Adipocyte (in vitro differentiated cells): ENCODE measurements around the gene PARP11.
A peak's percentile ranks its signal among the peaks of the same experiment; 100 is the strongest.

Experiments
- DNase-seq: peaks from one replicate; pipeline ENCODE4 v3.0.0-alpha.2; 2015; ENCODE audit warnings: low read depth
- H3K27me3 ChIP-seq: replicated peaks from 2 replicates; pipeline ENCODE4 v1.7.0; 2013; ENCODE audit warnings: mild to moderate bottlenecking, low read length, moderate library complexity; ENCODE audit not compliant: control insufficient read depth, insufficient read depth
- H3K36me3 ChIP-seq: 2 replicates; pipeline ENCODE4 v1.7.0; 2013; ENCODE audit warnings: low read length, mild to moderate bottlenecking, moderate library complexity; ENCODE audit not compliant: control insufficient read depth, insufficient read depth, severe bottlenecking
- H3K4me1 ChIP-seq: 2 replicates; pipeline ENCODE4 v1.7.0; 2013; ENCODE audit warnings: mild to moderate bottlenecking, low read length, moderate library complexity; ENCODE audit not compliant: control insufficient read depth, insufficient read depth
- H3K4me3 ChIP-seq: 2 replicates; pipeline ENCODE4 v1.7.0; 2013; ENCODE audit warnings: mild to moderate bottlenecking, low read length, moderate library complexity
- H3K9ac ChIP-seq: 2 replicates; pipeline ENCODE4 v1.7.0; 2013; ENCODE audit warnings: mild to moderate bottlenecking, low read length, moderate library complexity
- H3K9me3 ChIP-seq: 2 replicates; pipeline ENCODE4 v1.7.0; 2013; ENCODE audit warnings: mild to moderate bottlenecking, low read length, moderate library complexity; ENCODE audit not compliant: control insufficient read depth

PARP11 gene

GRCh38 chr12:3795066-3795465 is 78.1 kb downstream of the PARP11 start:
- Histone ChIP-seq H3K4me3 (no peak overlapping the region), H3K27me3 (no peaks in the 10 kb centered on the region), H3K36me3 (no peaks in the 10 kb centered on the region), H3K4me1 (no peaks in the 10 kb centered on the region), H3K9ac (no peak overlapping the region), H3K9me3 (no peaks in the 10 kb centered on the region)
- DNase-seq = no peak

GRCh38 chr12:3792623-3793288 is 80.4 kb downstream of the PARP11 start:
- Histone ChIP-seq H3K36me3 (no peaks in the 10 kb centered on the region), H3K9ac (no peak overlapping the region), H3K4me1 (no peaks in the 10 kb centered on the region), H3K27me3 (no peaks in the 10 kb centered on the region), H3K4me3 (no peak overlapping the region), H3K9me3 (peaks cover 7% of the 10 kb centered on the region)
- DNase-seq = no peak

GRCh38 chr12:3791256-3791874 is 81.8 kb downstream of the PARP11 start:
- Histone ChIP-seq H3K9me3 (peaks cover 7% of the 10 kb centered on the region), H3K9ac (no peak overlapping the region), H3K4me1 (no peaks in the 10 kb centered on the region), H3K36me3 (no peaks in the 10 kb centered on the region), H3K27me3 (no peaks in the 10 kb centered on the region), H3K4me3 (no peak overlapping the region)
- DNase-seq = no peak

GRCh38 chr12:3790642-3791041 is 82.6 kb downstream of the PARP11 start:
- no peak for DNase-seq
- peaks cover 7% of the 10 kb centered on the region for H3K9me3 ChIP-seq
- H3K4me3 ChIP-seq = no peak overlapping the region
- H3K9ac ChIP-seq = no peak overlapping the region
- no peaks in the 10 kb centered on the region for H3K27me3 ChIP-seq
- H3K4me1 ChIP-seq = no peaks in the 10 kb centered on the region
- H3K36me3 ChIP-seq = no peaks in the 10 kb centered on the region

- Histone ChIP-seq H3K9ac (no peak overlapping the region), H3K36me3 (no peaks in the 10 kb centered on the region), H3K27me3 (no peaks in the 10 kb centered on the region), H3K9me3 (peaks cover 7% of the 10 kb centered on the region), H3K4me1 (no peaks in the 10 kb centered on the region), H3K4me3 (no peak overlapping the region)
- no peak for DNase-seq
Observed at GRCh38 chr12:3789838-3790237, 83.4 kb downstream of the PARP11 start.

- Histone ChIP-seq H3K27me3 (no peaks in the 10 kb centered on the region), H3K9me3 (no peaks in the 10 kb centered on the region), H3K36me3 (no peaks in the 10 kb centered on the region), H3K4me3 (no peak overlapping the region), H3K4me1 (no peaks in the 10 kb centered on the region), H3K9ac (no peak overlapping the region)
- DNase-seq = peak; percentile 78
Observed at GRCh38 chr12:3777206-3777809, 95.9 kb downstream of the PARP11 start.

GRCh38 chr12:3775385-3776035 is 97.7 kb downstream of the PARP11 start:
- Histone ChIP-seq H3K4me1 (no peaks in the 10 kb centered on the region), H3K27me3 (no peaks in the 10 kb centered on the region), H3K9me3 (no peaks in the 10 kb centered on the region), H3K9ac (no peak overlapping the region), H3K36me3 (no peaks in the 10 kb centered on the region), H3K4me3 (no peak overlapping the region)
- no peak for DNase-seq

- H3K27me3 ChIP-seq = no peaks in the 10 kb centered on the region
- no peaks in the 10 kb centered on the region for H3K4me1 ChIP-seq
- no peaks in the 10 kb centered on the region for H3K9me3 ChIP-seq
- H3K9ac ChIP-seq = no peak overlapping the region
- no peak for DNase-seq
- H3K4me3 ChIP-seq = no peak overlapping the region
- H3K36me3 ChIP-seq = no peaks in the 10 kb centered on the region
Observed at GRCh38 chr12:3772380-3772779, 100.8 kb downstream of the PARP11 start.

- Histone ChIP-seq H3K9me3 (no peaks in the 10 kb centered on the region), H3K36me3 (no peaks in the 10 kb centered on the region), H3K27me3 (no peaks in the 10 kb centered on the region), H3K4me3 (no peak overlapping the region), H3K4me1 (no peaks in the 10 kb centered on the region), H3K9ac (no peak overlapping the region)
- DNase-seq = no peak
Observed at GRCh38 chr12:3771853-3772252, 101.3 kb downstream of the PARP11 start.

- Histone ChIP-seq H3K9ac (no peak overlapping the region), H3K4me3 (no peak overlapping the region)
Observed at GRCh38 chr12:3770891-3771290, 102.3 kb downstream of the PARP11 start.

GRCh38 chr12:3768911-3769447 is 104.2 kb downstream of the PARP11 start:
- Histone ChIP-seq H3K4me1 (no peaks in the 10 kb centered on the region), H3K27me3 (no peaks in the 10 kb centered on the region), H3K36me3 (no peaks in the 10 kb centered on the region), H3K4me3 (no peak overlapping the region), H3K9me3 (no peaks in the 10 kb centered on the region), H3K9ac (no peak overlapping the region)
- no peak for DNase-seq

More at GRCh38 chr12:3770891-3771290, 102.3 kb downstream of the PARP11 start:
- no peaks in the 10 kb centered on the region for H3K4me1 ChIP-seq
- H3K27me3 ChIP-seq = no peaks in the 10 kb centered on the region
- no peaks in the 10 kb centered on the region for H3K36me3 ChIP-seq
- DNase-seq = peak; percentile 37
- no peaks in the 10 kb centered on the region for H3K9me3 ChIP-seq
